GM10248 (cell line): Measurements from ENCODE around the gene TNFSF12.
A peak's percentile ranks its signal among the peaks of the same experiment; 100 is the strongest.

ENCODE experiments used
- CTCF ChIA-PET: fragments of 300-600 bp; sonication (Branson Sonifier 250); formaldehyde crosslinking; extraction: SDS; loops from one replicate; lab custom pipeline; 2021; ENCODE audit warnings: antibody characterized with exemption; lab: Yijun Ruan, JAX
- POLR2A ChIA-PET: fragments of 350-650 bp; sonication (Branson Sonifier 250); formaldehyde crosslinking; extraction: SDS; loops from one replicate; lab custom pipeline; 2020; ENCODE audit warnings: antibody characterized with exemption; lab: Yijun Ruan, JAX
- DNase-seq: peaks from one replicate; pipeline ENCODE4 v3.0.0; 2012; ENCODE audit errors: extremely low spot score
- CTCF ChIP-seq: IDR thresholded peaks from 2 replicates; pipeline ENCODE4 v1.5.1; 2012; ENCODE audit warnings: mild to moderate bottlenecking, low read depth; ENCODE audit errors: extremely low read depth, missing control alignments, control extremely low read depth

Gene TNFSF12

GRCh38 chr17:7551396-7551795, 2.5 kb downstream of the TNFSF12 start:
- TF ChIP-seq CTCF, result no peak
- ChIA-PET POLR2A (no interaction called here), CTCF (interaction anchor here (1.8 to 1.9 kb wide), 2 partner anchors 9 to 36 kb away, joined by 8 to 16 read pairs; partner anchors contain the start of gene SENP3)
- no peak for DNase-seq

DNA sequence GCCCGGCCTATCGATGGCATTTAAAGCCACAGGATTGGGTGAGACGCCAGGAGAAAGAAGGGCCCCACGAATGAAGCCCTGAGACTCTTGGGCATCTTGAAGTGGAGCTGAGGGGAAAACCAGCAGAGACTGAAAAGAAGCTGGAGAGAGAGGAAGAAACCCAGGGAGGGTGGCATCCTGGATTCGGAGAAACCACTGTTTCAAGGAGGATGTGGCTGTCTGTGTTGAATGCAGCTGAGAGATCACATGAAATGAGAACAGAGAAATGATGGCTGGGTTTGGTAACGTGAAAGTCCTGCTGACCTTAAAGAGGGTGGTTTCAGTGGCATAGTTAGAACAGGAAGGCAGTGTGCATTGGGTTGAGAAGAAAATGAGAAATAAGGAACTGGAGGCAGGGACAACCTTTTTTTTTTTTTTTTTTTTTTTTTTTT, 3.8 kb downstream of the TNFSF12 start:
- CTCF ChIA-PET, result interaction anchor here (0.8 to 1.9 kb wide), 4 partner anchors 8 to 37 kb away, joined by 3 to 16 read pairs (median 6); partner anchors contain the start of gene SENP3
- peak; percentile 73 for DNase-seq
- TF ChIP-seq CTCF, result no peak
- POLR2A ChIA-PET, result interaction anchor here (0.7 kb wide), 1 partner anchor 22 kb away, joined by 6 read pairs; no protein-coding TSS in a partner anchor

DNA sequence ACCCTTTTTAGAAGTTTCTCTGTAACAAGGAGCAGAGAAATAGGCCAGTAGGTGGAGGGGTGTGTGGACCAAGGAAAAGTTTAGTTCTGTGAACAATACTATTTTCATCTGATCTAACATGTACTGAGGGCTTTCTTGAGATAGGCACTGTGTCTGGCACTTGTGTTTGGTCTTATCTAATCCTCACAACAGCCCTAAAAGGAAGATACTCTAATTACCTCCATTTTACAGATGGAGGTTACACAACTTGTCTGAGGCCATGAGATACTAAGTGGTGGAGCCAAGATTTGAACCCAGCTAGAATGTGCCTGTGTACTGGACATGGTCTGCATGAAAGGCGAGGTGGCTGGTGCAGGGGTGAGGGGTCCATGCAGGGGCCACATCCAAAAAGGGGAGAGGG, 4.5 kb downstream of the TNFSF12 start:
- DNase-seq, result no peak
- ChIA-PET POLR2A (interaction anchor here (0.7 kb wide), 1 partner anchor 21 kb away, joined by 6 read pairs; no protein-coding TSS in a partner anchor), CTCF (interaction anchor here (0.8 to 1.8 kb wide), 3 partner anchors 7 to 36 kb away, joined by 3 to 16 read pairs (median 3); partner anchors contain the start of gene SENP3)
- no peak for TF ChIP-seq CTCF

GRCh38 chr17:7555320-7555948, 6.6 kb downstream of the TNFSF12 start:
- ChIA-PET CTCF (interaction anchor here (2.4 kb wide), 1 partner anchor 41 kb away, joined by 6 read pairs; no protein-coding TSS in a partner anchor), POLR2A (interaction anchor here (0.6 kb wide), 1 partner anchor 117 kb away, joined by 3 read pairs; no protein-coding TSS in a partner anchor)
- no peak for DNase-seq
- no peak for TF ChIP-seq CTCF

GRCh38 chr17:7556627-7557026, 7.8 kb downstream of the TNFSF12 start:
- ChIA-PET CTCF (interaction anchor here (2.9 to 6.5 kb wide), 2 partner anchors 41 to 202 kb away, joined by 24 to 55 read pairs; partner anchors contain the start of genes KCTD11 and TMEM95), POLR2A (interaction anchor here (1.0 kb wide), 1 partner anchor 17 kb away, joined by 3 read pairs; no protein-coding TSS in a partner anchor)
- TF ChIP-seq CTCF, result no peak
- no peak for DNase-seq

DNA sequence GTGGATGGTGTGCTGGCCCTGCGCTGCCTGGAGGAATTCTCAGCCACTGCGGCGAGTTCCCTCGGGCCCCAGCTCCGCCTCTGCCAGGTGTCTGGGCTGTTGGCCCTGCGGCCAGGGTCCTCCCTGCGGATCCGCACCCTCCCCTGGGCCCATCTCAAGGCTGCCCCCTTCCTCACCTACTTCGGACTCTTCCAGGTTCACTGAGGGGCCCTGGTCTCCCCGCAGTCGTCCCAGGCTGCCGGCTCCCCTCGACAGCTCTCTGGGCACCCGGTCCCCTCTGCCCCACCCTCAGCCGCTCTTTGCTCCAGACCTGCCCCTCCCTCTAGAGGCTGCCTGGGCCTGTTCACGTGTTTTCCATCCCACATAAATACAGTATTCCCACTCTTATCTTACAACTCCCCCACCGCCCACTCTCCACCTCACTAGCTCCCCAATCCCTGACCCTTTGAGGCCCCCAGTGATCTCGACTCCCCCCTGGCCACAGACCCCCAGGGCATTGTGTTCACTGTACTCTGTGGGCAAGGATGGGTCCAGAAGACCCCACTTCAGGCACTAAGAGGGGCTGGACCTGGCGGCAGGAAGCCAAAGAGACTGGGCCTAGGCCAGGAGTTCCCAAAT, 8.4 kb downstream of the TNFSF12 start:
- DNase-seq, result no peak
- ChIA-PET POLR2A (interaction anchor here (1.0 kb wide), 1 partner anchor 16 kb away, joined by 3 read pairs; no protein-coding TSS in a partner anchor), CTCF (interaction anchor here (0.7 to 6.5 kb wide), 5 partner anchors 9 to 230 kb away, joined by 3 to 55 read pairs (median 3); partner anchors contain the start of genes KCTD11 and TMEM95)
- TF ChIP-seq CTCF, result no peak
